ENCODE data around the gene SLC38A9. TPM values are rescaled to one million over a fixed set of nuclear protein-coding genes. Genes with fewer than 3 reads are reported as not detected.

Gene SLC38A9
- total and polyA plus RNA-seq, 2 of the 8 experiments (the other 6 are each of a cell fraction or from before 2014, with no cell fraction given): 29.2 to 43.7 TPM

GRCh38 chr5:55708732-55709131 lies 3.4 kb downstream of the SLC38A9 start:
- Histone ChIP-seq H2BK120ac (replicated peaks; ENCODE audit: low read depth, low read length) (no peak overlapping the region), H2BK20ac (ENCODE audit: low read length) (no peak overlapping the region), H3K23ac (ENCODE audit: insufficient read length) (no peak overlapping the region), H2BK12ac (ENCODE audit: low read depth, low read length) (no peak overlapping the region), H3K23me2 (ENCODE audit: low read depth, low read length) (peaks cover 9% of the 10 kb centered on the region; the same call in 1 of the 2 replicates), H4K8ac (ENCODE audit: extremely low read depth, insufficient read depth, low read length) (no peak overlapping the region), H3K18ac (ENCODE audit: extremely low read depth, low read length) (no peak overlapping the region), H3K79me2 (ENCODE audit: control insufficient read depth in 1 of 2, insufficient read depth in 2 of 2, low read length in 2 of 2) (peaks cover 0 to 9% of the 10 kb centered on the region in 2 experiments; a peak in 3 of 4 replicates), H3K14ac (ENCODE audit: insufficient read length) (no peak overlapping the region), H3K27me3 (replicated peaks in 1 of 4; ENCODE audit: control insufficient read depth in 3 of 4, extremely low read depth in 1 of 4, insufficient read depth in 3 of 4, low read length in 3 of 4) (no peaks in the 10 kb centered on the region), H4K5ac (ENCODE audit: insufficient read length, low read depth, low read length) (no peak overlapping the region), H3K4me3 (ENCODE audit: extremely low read depth in 1 of 4, insufficient read depth in 2 of 4, low read depth in 3 of 4, low read length in 4 of 4) (no peak overlapping the region), H3K36me3 (ENCODE audit: control insufficient read depth in 2 of 4, insufficient read depth in 4 of 4, low read length in 3 of 4) (peaks cover 0 to 17% (median 2%) of the 10 kb centered on the region in 4 experiments; a peak in 1 of 8 replicates), H4K91ac (replicated peaks; ENCODE audit: insufficient read length, low read length) (no peak overlapping the region), H3K9ac (replicated peaks in 1 of 4; ENCODE audit: extremely low read depth in 1 of 4, low read depth in 3 of 4, low read length in 3 of 4) (no peak overlapping the region), H3K56ac (replicated peaks; ENCODE audit: insufficient read length, low read depth, low read length) (no peak overlapping the region), H2AFZ (ENCODE audit: low read length) (no peak overlapping the region), H2BK15ac (ENCODE audit: low read length) (no peak overlapping the region), H3K79me1 (ENCODE audit: low read depth, low read length) (0 out of 2 replicates have a peak, but pooled peaks cover 4% of the 10 kb centered on the region), H3K27ac (ENCODE audit: low read depth, low read length) (no peak overlapping the region), H2AK5ac (ENCODE audit: low read depth, low read length) (no peak overlapping the region), H3K4ac (replicated peaks; ENCODE audit: insufficient read length, low read depth, low read length) (no peak overlapping the region), H3K4me1 (replicated peaks in 1 of 4; ENCODE audit: control insufficient read depth in 3 of 4, insufficient read depth in 4 of 4, low read length in 3 of 4) (peaks cover 0 to 3% (median under 1%) of the 10 kb centered on the region in 4 experiments; a peak in 2 of 7 replicates), H4K20me1 (replicated peaks in 1 of 2; ENCODE audit: control insufficient read depth in 1 of 2, insufficient read depth in 2 of 2, low read length in 2 of 2) (no peaks in the 10 kb centered on the region), H2BK5ac (ENCODE audit: low read depth, low read length) (no peak overlapping the region), H3K4me2 (ENCODE audit: insufficient read depth in 1 of 2, low read depth in 2 of 2, low read length in 2 of 2) (no peak overlapping the region), H3K9me3 (ENCODE audit: insufficient read depth in 2 of 2, low read depth in 1 of 2, low read length in 1 of 2) (no peaks in the 10 kb centered on the region)
- POLR2A ChIA-PET (ENCODE audit: partially characterized antibody): no interaction called here
- FAIRE-seq: no peak
- CTCF ChIA-PET (ENCODE audit: partially characterized antibody): interaction anchor here (2.5 kb wide), 1 partner anchor 17 kb away, joined by 7 read pairs; no protein-coding TSS in a partner anchor
- no peak for DNase-seq (ENCODE audit: low read depth in 1 of 2, low spot score in 2 of 2)
- TF ChIP-seq RFX5 (IDR thresholded peaks at IDR 0.05; ENCODE audit: borderline replicate concordance, low read depth, low read length): no peak
- TF ChIP-seq CTBP2 (IDR thresholded peaks at IDR 0.05; ENCODE audit: borderline replicate concordance, insufficient read depth, insufficient read length, low read length): no peak
- no peak for TF ChIP-seq NANOG (IDR thresholded peaks at IDR 0.05; ENCODE audit: insufficient read depth, low read depth, low read length, poor library complexity, severe bottlenecking)
- no peak for TF ChIP-seq CREB1 (IDR thresholded peaks at IDR 0.05)
- TF ChIP-seq CTCF (IDR thresholded peaks at IDR 0.05; ENCODE audit: control extremely low read depth in 1 of 3, insufficient read depth in 1 of 3, low read depth in 1 of 3, low read length in 3 of 3): no peak

Measured in H1 (cell line).